Upper lobe of left lung (tissue), 6 donors: ENCODE measurements around the gene BMX. TPM values are rescaled to one million over a fixed set of nuclear protein-coding genes. Genes with fewer than 3 reads are reported as not detected.

Experiments
- ATAC-seq, 2 donors: fragments of 200-7000 bp; cut with Tn5 transposase; one replicate each; pipeline ENCODE4 v1.9.1; 2022; ENCODE audit warnings: mild to moderate bottlenecking in 2 of 2, moderate library complexity in 2 of 2; ENCODE audit not compliant: low FRiP score in 2 of 2
- DNase-seq, 2 donors: peaks; one replicate each; pipeline ENCODE4 v3.0.0-alpha.2; 2019 to 2020
- H3K27ac ChIP-seq, 4 donors: fragments of 200-600 bp; sonication (generic); one replicate each; pipeline ENCODE4 v1.5.1; 2016 to 2019
- H3K27me3 ChIP-seq, 4 donors: fragments of 200-600 bp; sonication (generic); one replicate each; pipeline ENCODE4 v1.5.1; 2017 to 2019
- H3K36me3 ChIP-seq, 4 donors: fragments of 200-600 bp; sonication (generic); one replicate each; pipeline ENCODE4 v1.5.1; 2016 to 2019
- H3K4me1 ChIP-seq, 4 donors: fragments of 200-600 bp; sonication (generic); one replicate each; pipeline ENCODE4 v1.5.1; 2018 to 2019
- H3K4me3 ChIP-seq, 4 donors: fragments of 200-600 bp; sonication (generic); one replicate each; pipeline ENCODE4 v1.5.1; 2017 to 2019; ENCODE audit warnings: mild to moderate bottlenecking in 2 of 4, moderate library complexity in 1 of 4
- H3K9me3 ChIP-seq, 4 donors: fragments of 200-600 bp; sonication (generic); one replicate each; pipeline ENCODE4 v1.5.1; 2018 to 2019
- EP300 ChIP-seq, 4 donors: sonication (generic); formaldehyde crosslinking; IDR thresholded peaks; one replicate each; pipeline ENCODE4 v1.5.1; 2017; ENCODE audit warnings: antibody characterized with exemption in 4 of 4, control low read depth in 2 of 4
- POLR2A ChIP-seq, 4 donors: fragments of 450-650 bp; IDR thresholded peaks; one replicate each; pipeline ENCODE4 v1.5.1; 2016 to 2017; ENCODE audit warnings: antibody characterized with exemption in 4 of 4, mild to moderate bottlenecking in 2 of 4
- POLR2AphosphoS5 ChIP-seq, 2 donors: sonication (generic); formaldehyde crosslinking; IDR thresholded peaks; one replicate each; pipeline ENCODE4 v1.5.1; 2017; ENCODE audit warnings: antibody characterized with exemption in 2 of 2
- WGBS, 2 donors: methylation state at CpG; one replicate each; pipeline ENCODE4 v1.1.5; 2017 to 2018; 5-methylcytosine and 5-hydroxymethylcytosine counted together
- total RNA-seq, 6 donors: library from RNA; depleted of rRNA in 4 of 6; stranded (reverse); fragments of >200 nt in 4 of 6; gene quantifications; one replicate each; pipeline versions ENCODE4 v1.1.0 to v1.2.1, GENCODE V29; 2016 to 2021
- TF ChIP-seq, protein P1 (sequence below), 6 experiments: fragments of 450-650 bp in 4 of 6; fragments of 200-600 bp in 2 of 6; sonication (generic) in 2 of 6; IDR thresholded peaks; one replicate each; pipeline ENCODE4 v1.5.1; 2016 to 2019; ENCODE audit warnings: antibody characterized with exemption in 6 of 6
- donor health status: DM: no; HTN: no; CAD: no; lungs with moderate emphysema.
- donor health status: DM: no; HTN: yes; CAD: no; lungs with severe emphysema.

Gene BMX
- total RNA-seq, 6 donors from 2014 or later: 1.3 to 4.2 (median 3.6) TPM; not detected in 2

DNA sequence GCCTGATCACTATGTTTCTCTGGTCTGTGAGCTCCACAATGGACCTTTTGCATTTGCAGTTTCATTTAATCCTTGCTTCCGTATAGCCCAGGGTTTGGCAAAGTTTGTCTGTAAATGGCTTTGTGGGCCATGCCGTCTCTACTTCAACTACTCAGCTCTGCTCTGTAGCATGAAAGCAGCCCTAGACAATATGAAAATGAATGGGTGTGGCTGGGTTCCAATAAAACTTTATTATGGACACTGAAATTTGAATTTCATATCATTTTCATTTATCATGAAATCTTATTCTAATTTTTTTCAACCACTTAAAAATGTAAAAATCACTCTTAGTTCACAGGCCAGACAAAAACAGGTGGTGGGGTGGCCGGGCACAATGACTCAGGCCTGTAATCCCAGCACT lies 58.6 kb downstream of the BMX start:
- no peaks in the 10 kb centered on the region for H3K36me3 ChIP-seq
- no peaks in the 10 kb centered on the region for H3K9me3 ChIP-seq
- no peaks in the 10 kb centered on the region for H3K4me1 ChIP-seq
- no peak overlapping the region for H3K27ac ChIP-seq
- DNase-seq (no peak), ATAC-seq (no peak)
- WGBS, 2 donors: 83 to 100% methylated on average over 3 of the region's 3 CpGs
- no peaks in the 10 kb centered on the region for H3K27me3 ChIP-seq
- TF ChIP-seq, protein P1, sequence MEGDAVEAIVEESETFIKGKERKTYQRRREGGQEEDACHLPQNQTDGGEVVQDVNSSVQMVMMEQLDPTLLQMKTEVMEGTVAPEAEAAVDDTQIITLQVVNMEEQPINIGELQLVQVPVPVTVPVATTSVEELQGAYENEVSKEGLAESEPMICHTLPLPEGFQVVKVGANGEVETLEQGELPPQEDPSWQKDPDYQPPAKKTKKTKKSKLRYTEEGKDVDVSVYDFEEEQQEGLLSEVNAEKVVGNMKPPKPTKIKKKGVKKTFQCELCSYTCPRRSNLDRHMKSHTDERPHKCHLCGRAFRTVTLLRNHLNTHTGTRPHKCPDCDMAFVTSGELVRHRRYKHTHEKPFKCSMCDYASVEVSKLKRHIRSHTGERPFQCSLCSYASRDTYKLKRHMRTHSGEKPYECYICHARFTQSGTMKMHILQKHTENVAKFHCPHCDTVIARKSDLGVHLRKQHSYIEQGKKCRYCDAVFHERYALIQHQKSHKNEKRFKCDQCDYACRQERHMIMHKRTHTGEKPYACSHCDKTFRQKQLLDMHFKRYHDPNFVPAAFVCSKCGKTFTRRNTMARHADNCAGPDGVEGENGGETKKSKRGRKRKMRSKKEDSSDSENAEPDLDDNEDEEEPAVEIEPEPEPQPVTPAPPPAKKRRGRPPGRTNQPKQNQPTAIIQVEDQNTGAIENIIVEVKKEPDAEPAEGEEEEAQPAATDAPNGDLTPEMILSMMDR (IDR thresholded peaks at IDR 0.05): no peak
- TF ChIP-seq EP300 (IDR thresholded peaks at IDR 0.05) (no peak), POLR2A (IDR thresholded peaks at IDR 0.05) (no peak), POLR2AphosphoS5 (IDR thresholded peaks at IDR 0.05) (no peak)
- no peak overlapping the region for H3K4me3 ChIP-seq

DNA sequence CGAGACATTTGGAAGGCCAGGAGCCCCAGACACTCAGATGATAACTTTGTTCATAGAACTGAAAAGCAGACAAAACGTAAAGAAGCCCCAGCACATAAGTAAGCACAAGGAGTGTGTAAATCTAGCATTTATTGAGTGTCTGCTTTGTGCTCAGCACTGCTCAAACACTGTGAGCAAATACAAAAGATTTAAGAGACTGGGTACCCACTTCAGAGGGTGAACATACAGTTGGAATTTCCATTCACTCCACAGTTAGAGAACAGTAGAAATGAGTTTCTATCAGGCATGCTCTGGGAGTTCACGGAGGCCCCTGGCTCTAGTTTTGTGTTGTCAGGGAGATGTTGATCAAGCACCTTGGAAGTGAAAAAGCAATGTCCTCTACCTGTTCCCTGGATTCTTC lies 60.3 kb downstream of the BMX start:
- no peaks in the 10 kb centered on the region for H3K4me1 ChIP-seq
- no peaks in the 10 kb centered on the region for H3K36me3 ChIP-seq
- no peaks in the 10 kb centered on the region for H3K9me3 ChIP-seq
- no peak for TF ChIP-seq POLR2A (IDR thresholded peaks at IDR 0.05)
- TF ChIP-seq, protein P1 (IDR thresholded peaks at IDR 0.05): no peak
- TF ChIP-seq EP300 (IDR thresholded peaks at IDR 0.05): no peak
- no peak for TF ChIP-seq POLR2AphosphoS5 (IDR thresholded peaks at IDR 0.05)
- no peak overlapping the region for H3K4me3 ChIP-seq
- DNase-seq (no peak), ATAC-seq (no peak)
- H3K27me3 ChIP-seq: no peaks in the 10 kb centered on the region
- H3K27ac ChIP-seq: no peak overlapping the region
- WGBS, 2 donors: 67 to 85% methylated on average over 3 of the region's 3 CpGs

DNA sequence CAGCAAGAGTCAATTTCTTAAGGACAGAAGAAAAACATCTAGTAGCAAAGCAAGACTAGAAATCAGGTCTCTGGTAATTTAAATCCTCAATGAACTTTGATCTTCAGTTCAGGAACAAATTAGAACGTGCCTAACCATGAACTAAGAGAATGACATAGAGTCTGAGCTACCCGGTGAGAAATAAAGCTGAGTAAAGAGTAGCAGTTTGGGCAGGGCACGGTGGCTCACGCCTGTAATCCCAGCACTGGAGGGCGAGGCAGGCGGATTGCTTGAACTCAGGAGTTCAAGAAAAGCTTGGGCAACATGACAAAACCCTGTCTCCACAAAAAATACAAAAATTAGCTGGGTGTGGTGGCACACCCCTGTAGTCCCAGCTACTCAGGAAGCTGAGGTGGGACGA lies 62.4 kb downstream of the BMX start:
- WGBS, 2 donors: 73 to 77% methylated on average over 7 of the region's 7 CpGs
- no peak overlapping the region for H3K27ac ChIP-seq

DNA sequence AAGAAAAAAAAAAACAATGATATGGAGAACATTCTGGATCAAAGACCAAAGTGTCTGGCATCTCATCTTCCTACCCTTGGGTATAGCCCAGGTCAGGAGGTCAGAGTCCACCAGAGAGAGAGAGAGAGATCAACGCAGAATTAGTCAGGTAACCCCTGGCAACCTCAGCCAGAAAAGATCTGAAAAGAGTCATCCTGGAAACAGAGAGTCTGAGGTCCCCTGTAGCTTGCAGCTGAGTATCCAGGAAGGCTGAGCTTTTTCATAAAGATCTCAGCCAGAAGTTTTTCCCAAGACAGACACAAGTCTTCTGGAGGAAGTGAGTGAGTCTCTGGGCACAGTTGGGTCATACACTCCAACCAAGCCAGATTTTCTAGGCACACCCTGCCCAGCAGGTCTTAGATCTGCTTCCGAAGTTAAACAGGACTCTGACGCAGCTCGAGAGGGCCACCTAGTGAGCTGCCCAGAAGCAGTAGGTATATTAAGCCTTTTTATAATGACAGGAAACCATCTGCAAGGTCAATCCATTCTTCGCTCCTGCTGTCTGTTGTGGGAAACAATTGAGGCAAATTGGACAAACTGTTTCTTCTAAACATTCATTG lies 64.5 kb downstream of the BMX start:
- peak; percentile 88 to 90 for ATAC-seq
- TF ChIP-seq POLR2AphosphoS5 (IDR thresholded peaks at IDR 0.05) (peak in 1 of 2 donors; percentile 22), EP300 (IDR thresholded peaks at IDR 0.05) (no peak)
- TF ChIP-seq, protein P1 (IDR thresholded peaks at IDR 0.05): peak; percentile 20 to 62 (median 46)
- WGBS, 2 donors: 13 to 15% methylated on average over 3 to 5 of the region's 5 CpGs
- H3K9me3 ChIP-seq: no peaks in the 10 kb centered on the region
- H3K4me1 ChIP-seq: no peaks in the 10 kb centered on the region
- H3K36me3 ChIP-seq: no peaks in the 10 kb centered on the region
- no peaks in the 10 kb centered on the region for H3K27me3 ChIP-seq
- peak in 1 of 2 donors; percentile 82 for DNase-seq
- H3K4me3 ChIP-seq: no peak overlapping the region
- H3K27ac ChIP-seq: no peak overlapping the region

More for the DNA sequence above, 62.4 kb downstream of the BMX start:
- Histone ChIP-seq H3K9me3 (no peaks in the 10 kb centered on the region), H3K27me3 (no peaks in the 10 kb centered on the region), H3K4me1 (no peaks in the 10 kb centered on the region), H3K36me3 (no peaks in the 10 kb centered on the region), H3K4me3 (no peak overlapping the region)
- no peak for DNase-seq
- TF ChIP-seq POLR2AphosphoS5 (IDR thresholded peaks at IDR 0.05) (no peak), EP300 (IDR thresholded peaks at IDR 0.05) (no peak), POLR2A (IDR thresholded peaks at IDR 0.05) (no peak)
- TF ChIP-seq, protein P1 (IDR thresholded peaks at IDR 0.05): no peak
- no peak for ATAC-seq

DNA sequence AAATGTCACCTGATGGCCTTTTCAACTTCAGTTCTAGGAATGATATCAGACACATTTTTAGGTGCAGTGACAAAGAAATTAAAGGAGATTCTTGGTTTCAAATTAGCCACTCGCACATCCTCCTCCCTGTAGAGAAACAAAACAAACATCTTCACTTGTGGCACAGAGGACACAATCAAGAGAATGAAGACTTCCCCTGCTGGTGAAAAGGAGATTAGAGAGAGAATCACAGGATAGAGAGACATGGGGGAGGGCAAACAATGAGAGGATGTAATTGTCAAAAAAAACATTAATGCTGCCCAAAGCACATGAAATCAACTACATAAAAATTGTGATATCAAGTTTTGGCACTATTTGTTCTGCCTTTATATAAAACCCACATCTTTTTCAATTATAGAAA lies 65.6 kb downstream of the BMX start:
- Histone ChIP-seq H3K4me3 (no peak overlapping the region), H3K27me3 (no peaks in the 10 kb centered on the region), H3K27ac (no peak overlapping the region), H3K9me3 (no peaks in the 10 kb centered on the region), H3K4me1 (no peaks in the 10 kb centered on the region), H3K36me3 (no peaks in the 10 kb centered on the region)
- DNase-seq (no peak), ATAC-seq (no peak)
- 50 to 65% methylated on average over 1 of the region's 1 CpG for WGBS, 2 donors
- TF ChIP-seq EP300 (IDR thresholded peaks at IDR 0.05) (no peak), POLR2AphosphoS5 (IDR thresholded peaks at IDR 0.05) (no peak), POLR2A (IDR thresholded peaks at IDR 0.05) (no peak)
- TF ChIP-seq, protein P1 (IDR thresholded peaks at IDR 0.05): no peak
